NCI-H510A (cell line): ENCODE results near the gene SPINK14.

Experiments
- DNase-seq: peaks from one replicate; lab custom pipeline; 2025; lab: John Stamatoyannopoulos, UW

Gene SPINK14

GRCh38 chr5:148201151-148201550 lies 32.8 kb downstream of the SPINK14 start:
- no peak for DNase-seq

- DNase-seq: no peak
These were observed 34.3 kb downstream of the SPINK14 start, which contains the start of gene SPINK6 for GRCh38 chr5:148202531-148203203. SPINK6 (plus strand) TSS chr5:148203042; CDS start chr5:148203097, 55 bp downstream.

- no peak for DNase-seq
These were observed 36.9 kb downstream of the SPINK14 start for GRCh38 chr5:148205044-148205806.

- no peak for DNase-seq
These were observed 37.5 kb downstream of the SPINK14 start for GRCh38 chr5:148205865-148206264.

GRCh38 chr5:148206620-148207019 lies 38.3 kb downstream of the SPINK14 start:
- no peak for DNase-seq

- no peak for DNase-seq
These were observed 39.9 kb downstream of the SPINK14 start for GRCh38 chr5:148208226-148208625.

GRCh38 chr5:148209151-148209770 lies 40.9 kb downstream of the SPINK14 start:
- DNase-seq: peak; percentile 22

GRCh38 chr5:148214665-148215185 lies 46.4 kb downstream of the SPINK14 start:
- no peak for DNase-seq

- no peak for DNase-seq
These were observed 53.2 kb downstream of the SPINK14 start for GRCh38 chr5:148221508-148221907.

GRCh38 chr5:148224117-148224742 lies 55.9 kb downstream of the SPINK14 start:
- DNase-seq: no peak
